GM12891 (cell line): ENCODE data around the gene SMAD2.
"Not testable (repeated sequence)": the region's sequence is repeated elsewhere in the genome, so short reads cannot be mapped to it uniquely, and the experiment has no call there.

Source experiments
- DNase-seq: peaks from one replicate; pipeline ENCODE4 v3.0.0; 2011; ENCODE audit warnings: low spot score; ENCODE audit not compliant: insufficient read length
- FAIRE-seq: peaks from 2 replicates; lab custom pipeline; 2011; peaks lifted over from hg19 to GRCh38; lab: Jason Lieb, UNC
- PAX5 ChIP-seq: IDR thresholded peaks from 2 replicates; pipeline ENCODE4 v1.6.1; 2011; ENCODE audit warnings: low read length, moderate library complexity, mild to moderate bottlenecking; ENCODE audit not compliant: insufficient read depth, severe bottlenecking
- POLR2A ChIP-seq: IDR thresholded peaks from 2 replicates; pipeline ENCODE4 v1.6.1; 2011; ENCODE audit warnings: low read depth, low read length, control low read depth
- POLR2AphosphoS5 ChIP-seq: IDR thresholded peaks from 2 replicates; pipeline ENCODE4 v1.6.1; 2011; ENCODE audit warnings: low read depth, low read length, control low read depth
- POU2F2 ChIP-seq: IDR thresholded peaks from 2 replicates; pipeline ENCODE4 v1.6.1; 2011; ENCODE audit warnings: low read depth, mild to moderate bottlenecking, control low read depth, low read length, moderate library complexity
- SPI1 ChIP-seq: IDR thresholded peaks from 2 replicates; pipeline ENCODE4 v1.6.1; 2011; ENCODE audit warnings: low read depth, low read length, control low read depth
- TAF1 ChIP-seq: IDR thresholded peaks from 2 replicates; pipeline ENCODE4 v1.6.1; 2011; ENCODE audit warnings: low read depth, low read length, control low read depth

The SMAD2 gene

GRCh38 chr18:47968006-47968676 is 37.7 kb upstream of the SMAD2 start:
- DNase-seq (no peak), FAIRE-seq (no peak)
- no peak for TF ChIP-seq SPI1
- TF ChIP-seq POLR2A = no peak
- no peak for TF ChIP-seq POLR2AphosphoS5
- no peak for TF ChIP-seq PAX5
- no peak for TF ChIP-seq TAF1
- no peak for TF ChIP-seq POU2F2

GRCh38 chr18:47964053-47964452 is 33.6 kb upstream of the SMAD2 start:
- no peak for FAIRE-seq
- TF ChIP-seq POU2F2 (no peak), SPI1 (no peak), POLR2AphosphoS5 (no peak), PAX5 (no peak), TAF1 (no peak), POLR2A (no peak)
- DNase-seq = no peak

GRCh38 chr18:47961003-47961402 is 30.5 kb upstream of the SMAD2 start:
- not testable (repeated sequence) for DNase-seq, FAIRE-seq

- TF ChIP-seq PAX5 = no peak
- TF ChIP-seq TAF1 = no peak
- TF ChIP-seq POU2F2 = no peak
- peak; percentile 39 for TF ChIP-seq SPI1
- peak; percentile 47 for FAIRE-seq
- DNase-seq = no peak
Measured at GRCh38 chr18:47953471-47953931, 23.0 kb upstream of the SMAD2 start.

DNA sequence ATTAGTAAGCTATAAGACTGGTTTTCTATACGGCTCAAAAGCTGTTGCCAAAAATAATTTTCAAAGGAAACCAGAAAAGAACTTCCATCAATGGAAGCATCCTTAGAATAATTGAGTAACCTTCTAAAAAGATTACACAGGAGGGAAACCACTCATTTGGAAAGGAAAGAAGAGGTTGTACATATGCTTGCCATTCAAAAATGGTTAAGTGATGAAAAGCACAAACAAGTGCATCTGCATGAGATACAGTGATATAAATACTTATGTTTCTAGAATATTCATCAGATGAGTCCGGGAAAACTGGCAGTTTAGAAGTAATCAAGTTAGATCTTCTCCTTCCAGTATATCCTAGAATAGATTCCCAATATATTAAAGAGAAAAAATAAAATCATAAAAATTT is 20.1 kb upstream of the SMAD2 start:
- no peak for FAIRE-seq
- no peak for DNase-seq

DNA sequence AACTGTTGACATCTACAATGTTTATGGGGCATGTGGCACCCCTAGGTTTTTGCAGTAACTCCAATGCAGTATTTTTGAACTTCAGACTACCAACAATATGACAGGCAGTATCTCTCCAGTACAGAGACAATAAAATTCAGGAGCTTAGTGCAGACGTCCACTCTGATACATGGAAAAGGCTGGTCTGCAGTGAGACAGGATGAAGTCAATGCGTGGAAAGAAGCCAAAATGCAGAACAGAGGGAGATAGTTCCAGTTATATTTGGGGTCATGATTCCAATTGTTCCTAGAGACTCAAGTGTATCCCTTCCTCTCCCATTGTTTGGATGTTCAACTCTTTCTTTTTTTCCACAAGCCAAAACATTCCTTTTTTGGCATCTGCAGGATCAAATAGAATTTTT is 18.7 kb upstream of the SMAD2 start:
- DNase-seq = no peak
- no peak for FAIRE-seq
- TF ChIP-seq PAX5 (no peak), TAF1 (no peak), POLR2A (no peak), POLR2AphosphoS5 (no peak), POU2F2 (no peak), SPI1 (no peak)

More for the DNA sequence above, 20.1 kb upstream of the SMAD2 start:
- TF ChIP-seq POLR2AphosphoS5 (no peak), TAF1 (no peak), PAX5 (no peak), POLR2A (no peak), POU2F2 (no peak), SPI1 (no peak)

DNA sequence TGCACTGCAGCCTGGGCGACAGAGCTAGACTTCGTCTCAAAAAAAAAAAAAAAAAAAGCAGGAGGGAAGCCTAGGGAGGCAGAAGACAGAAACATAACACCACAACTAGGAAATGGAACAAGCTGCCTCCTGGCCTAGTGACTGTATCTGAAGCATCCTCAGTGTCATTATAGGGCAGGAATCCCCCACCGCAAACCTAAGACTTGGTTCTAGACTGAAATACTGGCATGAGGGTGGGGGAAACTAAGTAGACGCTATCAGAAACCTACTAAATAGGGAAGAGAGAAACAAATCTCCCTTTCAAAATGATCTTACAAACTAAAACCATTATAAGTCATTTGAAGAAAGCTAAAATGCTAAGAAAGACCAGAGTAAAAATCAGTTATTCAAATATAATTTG is 16.4 kb upstream of the SMAD2 start:
- no peak for DNase-seq
- no peak for FAIRE-seq
- TF ChIP-seq SPI1 (0 out of 2 replicates have a peak, but pooled peaks have one; percentile 15), PAX5 (no peak)

DNA sequence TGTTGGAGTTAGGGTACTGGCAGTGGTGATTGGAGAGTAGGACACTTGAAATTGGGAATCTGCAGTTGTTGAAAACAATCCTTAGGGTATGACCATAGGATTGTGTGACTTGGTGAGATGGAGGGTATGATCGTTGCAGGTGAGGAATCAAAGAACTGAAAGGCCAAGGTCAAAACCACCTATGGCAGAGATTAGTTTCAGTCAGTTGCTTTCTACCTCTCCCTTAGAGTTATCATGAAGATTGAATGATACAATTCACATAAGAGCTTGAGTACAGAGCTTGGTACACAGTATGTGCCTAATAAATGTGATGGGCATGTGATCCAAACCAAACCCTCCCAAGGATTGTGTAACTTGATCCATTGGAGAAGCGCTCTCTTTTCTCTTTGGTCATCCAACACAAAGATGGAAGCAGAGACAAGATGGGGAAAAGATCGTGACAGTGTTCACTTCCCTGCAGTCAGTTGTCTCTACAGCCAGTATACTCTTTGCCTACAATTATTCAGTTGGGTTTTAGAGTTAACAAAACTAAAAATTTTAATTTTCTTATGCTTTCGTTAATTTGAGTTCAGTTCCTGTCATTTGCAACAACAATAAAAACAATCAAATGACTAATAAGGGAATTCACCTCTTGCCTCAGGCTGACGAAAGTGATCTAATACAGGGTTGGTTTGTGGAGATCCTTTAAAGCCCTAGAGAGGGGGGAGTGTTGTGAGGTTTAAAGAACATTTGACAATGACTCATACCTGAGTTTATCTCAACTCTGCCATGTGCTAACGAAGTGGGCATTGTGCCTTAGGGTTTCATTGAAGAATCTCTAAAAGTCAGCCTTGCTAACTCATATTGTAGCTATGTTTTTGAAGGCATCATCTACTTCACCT is 14.8 kb upstream of the SMAD2 start:
- TF ChIP-seq PAX5 = no peak
- TF ChIP-seq POLR2AphosphoS5 = no peak
- TF ChIP-seq SPI1 = no peak
- no peak for TF ChIP-seq POLR2A
- no peak for TF ChIP-seq TAF1
- TF ChIP-seq POU2F2 = no peak
- DNase-seq (no peak), FAIRE-seq (no peak)

GRCh38 chr18:47936952-47937351 is 6.5 kb upstream of the SMAD2 start:
- TF ChIP-seq POU2F2 (no peak), POLR2A (no peak), POLR2AphosphoS5 (no peak), PAX5 (no peak)
- FAIRE-seq (no peak), DNase-seq (no peak)
